H9 (cell line): ENCODE measurements around the gene SLC46A2. TPM values are rescaled to one million over a fixed set of nuclear protein-coding genes. Genes with fewer than 3 reads are reported as not detected.

Experiments
- DNase-seq: peaks from one replicate; pipeline ENCODE4 v3.0.0-alpha.2; 2017
- H2AFZ ChIP-seq: one replicate; pipeline ENCODE4 v1.6.1; 2013; ENCODE audit warnings: mild to moderate bottlenecking, low read length, control low read depth, moderate library complexity
- H2AK5ac ChIP-seq: 2 replicates; pipeline ENCODE4 v1.6.1; 2013; ENCODE audit warnings: low read length, control low read depth, mixed read lengths; ENCODE audit not compliant: insufficient read length
- H2BK120ac ChIP-seq: one replicate; pipeline ENCODE4 v1.6.1; 2013; ENCODE audit warnings: low read depth, mild to moderate bottlenecking, low read length, control low read depth, inconsistent platforms; ENCODE audit not compliant: poor library complexity, severe bottlenecking
- H2BK12ac ChIP-seq: 2 replicates; pipeline ENCODE4 v1.6.1; 2013; ENCODE audit warnings: low read length, control low read depth, mixed read lengths, low read depth; ENCODE audit not compliant: insufficient read length
- H2BK15ac ChIP-seq: 2 replicates; pipeline ENCODE4 v1.6.1; 2013; ENCODE audit warnings: low read depth, low read length, control low read depth
- H2BK20ac ChIP-seq: one replicate; pipeline ENCODE4 v1.6.1; 2013; ENCODE audit warnings: low read depth, mild to moderate bottlenecking, low read length, control low read depth, inconsistent platforms; ENCODE audit not compliant: poor library complexity, severe bottlenecking
- H2BK5ac ChIP-seq: 2 replicates; pipeline ENCODE4 v1.6.1; 2013; ENCODE audit warnings: low read length, control low read depth, mixed read lengths; ENCODE audit not compliant: insufficient read length
- H3K14ac ChIP-seq: 2 replicates; pipeline ENCODE4 v1.6.1; 2013; ENCODE audit warnings: low read length, control low read depth; ENCODE audit not compliant: insufficient read depth
- H3K18ac ChIP-seq: 2 replicates; pipeline ENCODE4 v1.6.1; 2013; ENCODE audit warnings: low read depth, mild to moderate bottlenecking, mixed read lengths, low read length, control low read depth; ENCODE audit not compliant: insufficient read length
- H3K23ac ChIP-seq: 2 replicates; pipeline ENCODE4 v1.6.1; 2013; ENCODE audit warnings: low read length, control low read depth, mixed read lengths, low read depth; ENCODE audit not compliant: insufficient read length
- H3K23me2 ChIP-seq: 2 replicates; pipeline ENCODE4 v1.6.1; 2013; ENCODE audit warnings: low read depth, mild to moderate bottlenecking, mixed read lengths, low read length, control low read depth; ENCODE audit not compliant: insufficient read length, poor library complexity, severe bottlenecking
- H3K27ac ChIP-seq: 2 replicates; pipeline ENCODE4 v1.5.1; 2013; ENCODE audit warnings: low read length, control low read depth, mixed read lengths, low read depth; ENCODE audit not compliant: insufficient read length
- H3K27me3 ChIP-seq: 2 replicates; pipeline ENCODE4 v1.6.1; 2013; ENCODE audit warnings: low read length, control low read depth, inconsistent platforms; ENCODE audit not compliant: insufficient read depth
- H3K4ac ChIP-seq: 2 replicates; pipeline ENCODE4 v1.6.1; 2013; ENCODE audit warnings: low read depth, mild to moderate bottlenecking, control low read depth, inconsistent platforms, low read length, moderate library complexity
- H3K4me1 ChIP-seq: 2 replicates; pipeline ENCODE4 v1.6.1; 2013; ENCODE audit warnings: low read length, control low read depth, inconsistent platforms; ENCODE audit not compliant: insufficient read depth
- H3K4me2 ChIP-seq: 2 replicates; pipeline ENCODE4 v1.6.1; 2013; ENCODE audit warnings: low read length, control low read depth, mixed read lengths; ENCODE audit not compliant: insufficient read length, insufficient read depth
- H3K56ac ChIP-seq: 2 replicates; pipeline ENCODE4 v1.6.1; 2013; ENCODE audit warnings: low read depth, mild to moderate bottlenecking, mixed read lengths, low read length, control low read depth; ENCODE audit not compliant: insufficient read length
- H3K79me1 ChIP-seq: 2 replicates; pipeline ENCODE4 v1.6.1; 2013; ENCODE audit warnings: low read depth, mild to moderate bottlenecking, moderate library complexity, low read length, control low read depth, inconsistent platforms; ENCODE audit not compliant: insufficient read depth, poor library complexity, severe bottlenecking
- H3K79me2 ChIP-seq: 2 replicates; pipeline ENCODE4 v1.6.1; 2013; ENCODE audit warnings: low read length, control low read depth, inconsistent platforms; ENCODE audit not compliant: insufficient read depth
- H3K9ac ChIP-seq: 2 replicates; pipeline ENCODE4 v1.6.1; 2013; ENCODE audit warnings: low read length, control low read depth, mixed read lengths; ENCODE audit not compliant: insufficient read length; ENCODE audit errors: extremely low read depth
- H3K9me3 ChIP-seq: one replicate; pipeline ENCODE4 v1.6.1; 2013; ENCODE audit warnings: low read depth, low read length, inconsistent platforms; ENCODE audit not compliant: control insufficient read depth
- H3T11ph ChIP-seq: one replicate; pipeline ENCODE4 v1.6.1; 2013; ENCODE audit warnings: mild to moderate bottlenecking, low read length, control low read depth, inconsistent platforms
- H4K20me1 ChIP-seq: one replicate; pipeline ENCODE4 v1.6.1; 2013; ENCODE audit not compliant: control insufficient read depth, insufficient read length, insufficient read depth
- H4K5ac ChIP-seq: 2 replicates; pipeline ENCODE4 v1.6.1; 2013; ENCODE audit warnings: low read depth, mild to moderate bottlenecking, mixed read lengths, low read length, control low read depth; ENCODE audit not compliant: insufficient read length
- H4K8ac ChIP-seq: replicated peaks from 2 replicates; pipeline ENCODE4 v1.6.1; 2013; ENCODE audit warnings: low read length, control low read depth, mixed read lengths, low read depth; ENCODE audit not compliant: insufficient read length
- H4K91ac ChIP-seq: 2 replicates; pipeline ENCODE4 v1.6.1; 2013; ENCODE audit warnings: low read depth, mild to moderate bottlenecking, moderate library complexity, mixed read lengths, low read length, control low read depth; ENCODE audit not compliant: insufficient read length
- H3K27ac Mint-ChIP-seq, 3 experiments: 2 replicates in 2 of 3; 3 replicates in 1 of 3; pipeline ENCODE4 v1.8.0; 2020 to 2021; ENCODE audit warnings: mixed read lengths in 3 of 3, mild to moderate bottlenecking in 1 of 3, moderate library complexity in 1 of 3
- H3K27me3 Mint-ChIP-seq: 2 replicates; pipeline ENCODE4 v1.8.0; 2021; ENCODE audit warnings: low read depth, mild to moderate bottlenecking, moderate library complexity, mixed read lengths
- H3K36me3 Mint-ChIP-seq, 3 experiments: 2 replicates in 2 of 3; 3 replicates in 1 of 3; pipeline ENCODE4 v1.8.0; 2020 to 2021; ENCODE audit warnings: low read depth in 3 of 3, mixed read lengths in 3 of 3; ENCODE audit not compliant: insufficient read depth in 1 of 3
- H3K4me1 Mint-ChIP-seq, 2 experiments: 2 replicates each; pipeline ENCODE4 v1.8.0; 2020; ENCODE audit warnings: mixed read lengths in 2 of 2
- H3K4me3 Mint-ChIP-seq, 2 experiments: 2 replicates in 1 of 2; 3 replicates in 1 of 2; pipeline ENCODE4 v1.8.0; 2020 to 2021; ENCODE audit warnings: mild to moderate bottlenecking in 2 of 2, mixed read lengths in 2 of 2, moderate library complexity in 1 of 2
- H3K9me3 Mint-ChIP-seq, 2 experiments: 2 replicates in 1 of 2; 3 replicates in 1 of 2; pipeline ENCODE4 v1.8.0; 2020; ENCODE audit warnings: mild to moderate bottlenecking in 2 of 2, mixed read lengths in 2 of 2, moderate library complexity in 1 of 2
- WGBS: extraction: QIAGEN DNeasy Blood & Tissue Kit; methylation state at CpG from one replicate; pipeline ENCODE4 v1.1.7; 2013; ENCODE audit warnings: missing lambda C conversion rate, low lambda C conversion rate, mixed read lengths; ENCODE audit not compliant: insufficient read length; ENCODE audit errors: extremely low coverage; 5-methylcytosine and 5-hydroxymethylcytosine counted together
- total RNA-seq: library from RNA; stranded (reverse); gene quantifications from 2 replicates; pipeline ENCODE4 v1.2.1, GENCODE V29; 2021
- TF ChIP-seq, protein P1 (sequence below): fragments of 200-600 bp; sonication (generic); conservative IDR thresholded peaks from 3 replicates; pipeline ENCODE4 v1.8.0; 2021; ENCODE audit warnings: antibody characterized with exemption, mild to moderate bottlenecking

Gene SLC46A2
- total RNA-seq, 1 experiment from 2014 or later, result not detected

DNA sequence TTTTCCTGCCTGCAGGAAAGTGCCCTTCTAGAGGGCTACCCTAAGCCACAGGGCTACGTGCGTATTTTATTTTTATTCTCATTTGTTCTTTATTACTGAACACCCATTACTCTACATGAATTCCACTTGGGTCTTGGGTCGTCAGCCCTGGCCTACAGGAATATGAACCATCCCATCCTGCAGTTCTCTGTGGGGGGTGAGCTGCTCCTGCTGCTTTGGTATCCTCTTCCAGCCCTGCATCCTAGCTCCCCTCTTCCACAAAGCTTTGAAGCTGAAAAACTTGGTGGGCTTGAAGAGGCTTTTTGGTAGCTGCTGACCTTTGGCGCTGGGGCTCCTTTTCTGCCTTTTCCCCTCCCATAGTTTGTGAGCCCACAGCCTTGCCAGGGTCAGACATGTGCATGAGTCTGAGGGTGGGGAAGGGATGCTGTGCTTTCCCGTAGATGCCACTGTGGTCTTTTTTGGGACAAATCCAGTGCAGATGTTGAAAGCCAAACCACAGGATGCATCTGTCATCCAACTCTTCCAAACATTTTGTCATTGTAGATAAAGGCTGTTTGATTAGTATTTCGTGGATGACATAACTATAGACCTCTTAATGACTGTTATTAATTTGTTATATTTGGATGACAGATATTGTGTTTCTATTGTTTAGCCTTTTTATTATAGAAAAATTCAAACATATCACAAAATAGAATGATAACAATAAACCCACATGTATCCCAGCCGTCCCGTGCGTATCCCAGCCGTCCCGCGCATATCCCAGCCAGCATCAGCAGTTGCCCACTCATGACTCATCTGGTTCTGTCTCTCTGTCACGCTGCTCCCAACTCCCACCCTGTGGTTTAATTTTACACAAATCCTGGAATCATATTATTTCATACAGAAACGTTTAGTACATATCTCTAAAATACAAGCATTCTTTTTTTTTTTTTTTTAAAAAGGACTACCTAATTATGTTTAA is 43.9 kb downstream of the SLC46A2 start:
- Histone ChIP-seq H3K4ac (no peak overlapping the region), H4K91ac (no peak overlapping the region), H2BK12ac (no peak overlapping the region), H2BK120ac (no peak overlapping the region), H4K20me1 (no peaks in the 10 kb centered on the region), H3K9me3 (no peaks in the 10 kb centered on the region), H3K27ac (no peak overlapping the region), H3K18ac (no peak overlapping the region), H4K8ac (no peak overlapping the region), H4K5ac (no peak overlapping the region), H3K79me2 (no peaks in the 10 kb centered on the region), H3K14ac (no peak overlapping the region; the same call in 1 of the 2 replicates), H2BK5ac (no peak overlapping the region), H2BK20ac (no peak overlapping the region), H3K27me3 (no peaks in the 10 kb centered on the region), H2AK5ac (no peak overlapping the region), H3K9ac (no peak overlapping the region), H3T11ph (no peak overlapping the region), H2BK15ac (no peak overlapping the region), H3K4me2 (no peak overlapping the region), H3K4me1 (peaks cover 8% of the 10 kb centered on the region; the same call in 1 of the 2 replicates), H3K23me2 (no peaks in the 10 kb centered on the region), H3K56ac (no peak overlapping the region), H3K79me1 (no peaks in the 10 kb centered on the region), H2AFZ (no peak overlapping the region), H3K23ac (no peak overlapping the region)
- TF ChIP-seq, protein P1, sequence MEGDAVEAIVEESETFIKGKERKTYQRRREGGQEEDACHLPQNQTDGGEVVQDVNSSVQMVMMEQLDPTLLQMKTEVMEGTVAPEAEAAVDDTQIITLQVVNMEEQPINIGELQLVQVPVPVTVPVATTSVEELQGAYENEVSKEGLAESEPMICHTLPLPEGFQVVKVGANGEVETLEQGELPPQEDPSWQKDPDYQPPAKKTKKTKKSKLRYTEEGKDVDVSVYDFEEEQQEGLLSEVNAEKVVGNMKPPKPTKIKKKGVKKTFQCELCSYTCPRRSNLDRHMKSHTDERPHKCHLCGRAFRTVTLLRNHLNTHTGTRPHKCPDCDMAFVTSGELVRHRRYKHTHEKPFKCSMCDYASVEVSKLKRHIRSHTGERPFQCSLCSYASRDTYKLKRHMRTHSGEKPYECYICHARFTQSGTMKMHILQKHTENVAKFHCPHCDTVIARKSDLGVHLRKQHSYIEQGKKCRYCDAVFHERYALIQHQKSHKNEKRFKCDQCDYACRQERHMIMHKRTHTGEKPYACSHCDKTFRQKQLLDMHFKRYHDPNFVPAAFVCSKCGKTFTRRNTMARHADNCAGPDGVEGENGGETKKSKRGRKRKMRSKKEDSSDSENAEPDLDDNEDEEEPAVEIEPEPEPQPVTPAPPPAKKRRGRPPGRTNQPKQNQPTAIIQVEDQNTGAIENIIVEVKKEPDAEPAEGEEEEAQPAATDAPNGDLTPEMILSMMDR, result no peak
- peaks cover 0 to 9% (median 0%) of the 10 kb centered on the region in 3 experiments; a peak in 3 of 7 replicates for H3K36me3 Mint-ChIP-seq
- H3K4me1 Mint-ChIP-seq, result peaks cover 39 to 50% of the 10 kb centered on the region in 2 experiments
- no peak overlapping the region for H3K4me3 Mint-ChIP-seq
- H3K27me3 Mint-ChIP-seq, result no peaks in the 10 kb centered on the region
- H3K27ac Mint-ChIP-seq, result 0 out of 7 replicates have a peak overlapping the region, but pooled peaks of 1 of the 3 experiments have one; percentile 73
- WGBS, result no CpG with 5 or more reads among the region's 14 CpGs
- no peak for DNase-seq
- no peaks in the 10 kb centered on the region for H3K9me3 Mint-ChIP-seq
